HG02870 (cell line): ENCODE measurements around the gene XPO1.

ENCODE experiments used
- ATAC-seq: cut with Tn5 transposase; IDR thresholded peaks from one replicate; pipeline ENCODE4 v1.9.1; 2021; ENCODE audit warnings: mild to moderate bottlenecking, moderate library complexity; ENCODE audit not compliant: unreplicated experiment

The XPO1 gene

GRCh38 chr2:61435291-61435690 lies 102.9 kb downstream of the XPO1 start:
- ATAC-seq, result no peak

- ATAC-seq, result no peak
These were observed 103.8 kb downstream of the XPO1 start for GRCh38 chr2:61434314-61434713.

DNA sequence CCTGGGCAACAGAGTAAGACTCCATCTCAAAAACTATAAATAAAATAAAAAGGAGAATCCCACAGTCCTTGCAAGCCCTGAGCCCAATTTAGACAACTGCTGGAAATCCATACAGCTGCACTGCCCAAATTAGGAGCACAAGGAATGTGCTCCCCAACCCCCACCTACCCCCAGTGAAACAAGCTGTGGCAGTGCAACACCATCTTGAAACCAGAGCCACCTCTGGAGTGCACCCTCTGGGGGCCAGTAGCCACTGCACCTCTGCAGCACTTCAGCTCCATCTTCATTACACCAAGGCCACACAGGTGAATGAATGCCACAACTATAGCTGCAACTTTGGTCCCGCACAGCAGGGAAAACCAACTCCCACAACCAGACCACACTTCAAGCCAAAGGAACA lies 104.5 kb downstream of the XPO1 start:
- no peak for ATAC-seq

DNA sequence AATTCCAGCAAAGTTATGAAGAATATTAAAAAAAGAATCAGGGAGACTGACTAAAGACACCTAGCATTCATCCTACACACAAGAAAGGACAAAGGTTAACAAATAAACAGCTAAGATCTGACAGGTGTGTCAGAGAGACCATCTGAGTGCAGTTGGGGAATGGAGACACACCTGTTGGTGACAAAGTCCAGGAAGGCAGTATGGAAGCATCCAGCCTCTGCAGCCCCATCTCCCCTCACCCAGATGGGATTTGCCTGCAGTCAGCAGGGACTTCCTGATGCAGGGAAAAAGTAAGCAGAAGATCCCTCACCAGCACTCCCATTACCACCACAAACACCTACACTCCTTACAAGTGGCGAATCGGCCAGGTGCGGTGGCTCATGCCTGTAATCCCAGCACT lies 105.2 kb downstream of the XPO1 start:
- no peak for ATAC-seq

DNA sequence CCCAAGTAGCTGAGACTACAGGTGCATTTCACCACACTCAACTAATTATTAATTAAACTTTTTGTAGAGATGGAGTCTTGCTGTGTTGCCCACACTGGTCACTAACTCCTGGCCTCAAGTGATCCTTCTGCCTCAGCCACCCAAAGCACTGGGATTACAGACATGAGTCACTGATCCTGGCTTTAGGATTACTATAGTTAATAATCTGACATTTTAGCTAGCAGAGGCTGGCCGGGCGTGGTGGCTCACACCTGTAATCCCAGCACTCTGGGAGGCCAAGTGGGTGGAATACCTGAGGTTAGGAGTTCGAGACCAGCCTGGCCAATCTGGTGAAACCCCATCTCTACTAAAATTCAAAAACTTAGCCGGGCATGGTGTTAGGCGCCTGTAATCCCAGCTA lies 106.8 kb downstream of the XPO1 start:
- ATAC-seq, result no peak
